Upper lobe of left lung (tissue), 6 donors: Measurements from ENCODE around the gene GRIK5. TPM values are rescaled to one million over a fixed set of nuclear protein-coding genes. Genes with fewer than 3 reads are reported as not detected.

Experiments
- ATAC-seq, 2 donors: fragments of 200-7000 bp; cut with Tn5 transposase; one replicate each; pipeline ENCODE4 v1.9.1; 2022; ENCODE audit warnings: mild to moderate bottlenecking in 2 of 2, moderate library complexity in 2 of 2; ENCODE audit not compliant: low FRiP score in 2 of 2
- DNase-seq, 2 donors: peaks; one replicate each; pipeline ENCODE4 v3.0.0-alpha.2; 2019 to 2020
- H3K27ac ChIP-seq, 4 donors: fragments of 200-600 bp; sonication (generic); one replicate each; pipeline ENCODE4 v1.5.1; 2016 to 2019
- H3K27me3 ChIP-seq, 4 donors: fragments of 200-600 bp; sonication (generic); one replicate each; pipeline ENCODE4 v1.5.1; 2017 to 2019
- H3K36me3 ChIP-seq, 4 donors: fragments of 200-600 bp; sonication (generic); one replicate each; pipeline ENCODE4 v1.5.1; 2016 to 2019
- H3K4me1 ChIP-seq, 4 donors: fragments of 200-600 bp; sonication (generic); one replicate each; pipeline ENCODE4 v1.5.1; 2018 to 2019
- H3K4me3 ChIP-seq, 4 donors: fragments of 200-600 bp; sonication (generic); one replicate each; pipeline ENCODE4 v1.5.1; 2017 to 2019; ENCODE audit warnings: mild to moderate bottlenecking in 2 of 4, moderate library complexity in 1 of 4
- H3K9me3 ChIP-seq, 4 donors: fragments of 200-600 bp; sonication (generic); one replicate each; pipeline ENCODE4 v1.5.1; 2018 to 2019
- CTCF ChIP-seq, 6 experiments: fragments of 450-650 bp in 4 of 6; fragments of 200-600 bp in 2 of 6; sonication (generic) in 2 of 6; IDR thresholded peaks; one replicate each; pipeline ENCODE4 v1.5.1; 2016 to 2019; ENCODE audit warnings: antibody characterized with exemption in 6 of 6
- EP300 ChIP-seq, 4 donors: sonication (generic); formaldehyde crosslinking; IDR thresholded peaks; one replicate each; pipeline ENCODE4 v1.5.1; 2017; ENCODE audit warnings: antibody characterized with exemption in 4 of 4, control low read depth in 2 of 4
- POLR2A ChIP-seq, 4 donors: fragments of 450-650 bp; IDR thresholded peaks; one replicate each; pipeline ENCODE4 v1.5.1; 2016 to 2017; ENCODE audit warnings: antibody characterized with exemption in 4 of 4, mild to moderate bottlenecking in 2 of 4
- POLR2AphosphoS5 ChIP-seq, 2 donors: sonication (generic); formaldehyde crosslinking; IDR thresholded peaks; one replicate each; pipeline ENCODE4 v1.5.1; 2017; ENCODE audit warnings: antibody characterized with exemption in 2 of 2
- WGBS, 2 donors: methylation state at CpG; one replicate each; pipeline ENCODE4 v1.1.5; 2017 to 2018; 5-methylcytosine and 5-hydroxymethylcytosine counted together
- total RNA-seq, 6 donors: library from RNA; depleted of rRNA in 4 of 6; stranded (reverse); fragments of >200 nt in 4 of 6; gene quantifications; one replicate each; pipeline versions ENCODE4 v1.1.0 to v1.2.1, GENCODE V29; 2016 to 2021
- donor health status: DM: no; HTN: no; CAD: no; lungs with moderate emphysema.
- donor health status: DM: no; HTN: yes; CAD: no; lungs with severe emphysema.

Gene GRIK5
- total RNA-seq, 6 donors from 2014 or later = 0.15 to 2.7 (median 0.54) TPM; not detected in 1

GRCh38 chr19:42065051-42065450 lies 5.0 kb downstream of the GRIK5 start:
- no peaks in the 10 kb centered on the region for H3K9me3 ChIP-seq
- H3K4me3 ChIP-seq = no peak overlapping the region
- TF ChIP-seq EP300 (IDR thresholded peaks at IDR 0.05) = no peak
- no peak for TF ChIP-seq POLR2A (IDR thresholded peaks at IDR 0.05)
- no peak for TF ChIP-seq POLR2AphosphoS5 (IDR thresholded peaks at IDR 0.05)
- no peak for TF ChIP-seq CTCF (IDR thresholded peaks at IDR 0.05)
- no peaks in the 10 kb centered on the region for H3K36me3 ChIP-seq
- peaks cover 0 to 19% (median 4%) of the 10 kb centered on the region in 4 donors for H3K27me3 ChIP-seq
- 94 to 95% methylated on average over 10 to 13 of the region's 13 CpGs for whole genome bisulfite sequencing, 2 donors
- H3K4me1 ChIP-seq = peaks cover 3 to 11% (median 6%) of the 10 kb centered on the region in 4 donors
- H3K27ac ChIP-seq = no peak overlapping the region
- DNase-seq (peak in 1 of 2 donors; percentile 73), ATAC-seq (no peak)

- WGBS, 2 donors = 81 to 88% methylated on average over 6 of the region's 6 CpGs
Observed at GRCh38 chr19:42064432-42064831, 5.6 kb downstream of the GRIK5 start.

GRCh38 chr19:42062381-42062780 lies 7.6 kb downstream of the GRIK5 start:
- H3K9me3 ChIP-seq = no peaks in the 10 kb centered on the region
- H3K27me3 ChIP-seq = peaks cover 0 to 7% (median 0%) of the 10 kb centered on the region in 4 donors
- ATAC-seq (no peak), DNase-seq (no peak)
- no peak for TF ChIP-seq POLR2AphosphoS5 (IDR thresholded peaks at IDR 0.05)
- no peak for TF ChIP-seq POLR2A (IDR thresholded peaks at IDR 0.05)
- TF ChIP-seq EP300 (IDR thresholded peaks at IDR 0.05) = no peak
- TF ChIP-seq CTCF (IDR thresholded peaks at IDR 0.05) = no peak
- H3K27ac ChIP-seq = no peak overlapping the region
- WGBS, 2 donors = 94 to 97% methylated on average over 16 of the region's 16 CpGs
- H3K4me1 ChIP-seq = no peaks in the 10 kb centered on the region
- H3K36me3 ChIP-seq = no peaks in the 10 kb centered on the region
- H3K4me3 ChIP-seq = no peak overlapping the region

More at GRCh38 chr19:42064432-42064831, 5.6 kb downstream of the GRIK5 start:
- TF ChIP-seq EP300 (IDR thresholded peaks at IDR 0.05) (no peak), POLR2AphosphoS5 (IDR thresholded peaks at IDR 0.05) (no peak), CTCF (IDR thresholded peaks at IDR 0.05) (no peak), POLR2A (IDR thresholded peaks at IDR 0.05) (no peak)
- H3K4me3 ChIP-seq = no peak overlapping the region
- peaks cover 1 to 6% (median 3%) of the 10 kb centered on the region in 4 donors for H3K4me1 ChIP-seq
- H3K27ac ChIP-seq = no peak overlapping the region
- ATAC-seq (no peak), DNase-seq (no peak)
- H3K9me3 ChIP-seq = no peaks in the 10 kb centered on the region
- peaks cover 0 to 13% (median 1%) of the 10 kb centered on the region in 4 donors for H3K27me3 ChIP-seq
- H3K36me3 ChIP-seq = no peaks in the 10 kb centered on the region

GRCh38 chr19:42060117-42060516 lies 9.9 kb downstream of the GRIK5 start:
- no peak for TF ChIP-seq CTCF (IDR thresholded peaks at IDR 0.05)
- no peak for TF ChIP-seq EP300 (IDR thresholded peaks at IDR 0.05)
- TF ChIP-seq POLR2A (IDR thresholded peaks at IDR 0.05) = no peak
- TF ChIP-seq POLR2AphosphoS5 (IDR thresholded peaks at IDR 0.05) = no peak
- DNase-seq = no peak
- Histone ChIP-seq H3K4me1 (no peaks in the 10 kb centered on the region), H3K36me3 (no peaks in the 10 kb centered on the region), H3K9me3 (no peaks in the 10 kb centered on the region), H3K4me3 (no peak overlapping the region), H3K27me3 (no peaks in the 10 kb centered on the region), H3K27ac (no peak overlapping the region)
- no peak for ATAC-seq
- WGBS, 2 donors = 91 to 94% methylated on average over 3 of the region's 3 CpGs

- 96 to 97% methylated on average over 12 of the region's 13 CpGs for WGBS, 2 donors
- no peak for TF ChIP-seq POLR2A (IDR thresholded peaks at IDR 0.05)
- TF ChIP-seq EP300 (IDR thresholded peaks at IDR 0.05) = no peak
- no peak for TF ChIP-seq CTCF (IDR thresholded peaks at IDR 0.05)
- TF ChIP-seq POLR2AphosphoS5 (IDR thresholded peaks at IDR 0.05) = no peak
Observed at GRCh38 chr19:42059196-42059595, 10.8 kb downstream of the GRIK5 start.

More at GRCh38 chr19:42059196-42059595, 10.8 kb downstream of the GRIK5 start:
- ATAC-seq (no peak), DNase-seq (no peak)
- Histone ChIP-seq H3K4me1 (no peaks in the 10 kb centered on the region), H3K27me3 (no peaks in the 10 kb centered on the region), H3K27ac (no peak overlapping the region), H3K9me3 (no peaks in the 10 kb centered on the region), H3K36me3 (no peaks in the 10 kb centered on the region), H3K4me3 (no peak overlapping the region)
